Body of pancreas (tissue), 4 donors: ENCODE results near the gene SIAE. TPM values are rescaled to one million over a fixed set of nuclear protein-coding genes. Genes with fewer than 3 reads are reported as not detected.

ENCODE experiments used
- ATAC-seq: fragments of 150-250 bp; one replicate; pipeline ENCODE4 v1.9.1; 2016
- DNase-seq, 4 donors: peaks; one replicate each; pipeline ENCODE4 v3.0.0-alpha.2; 2019
- H3K27ac ChIP-seq, 4 donors: fragments of 200-600 bp; sonication (generic); 1 replicate in 3 of 4; 2 replicates in 1 of 4; pipeline versions ENCODE4 v1.5.1 to v1.6.1; 2016 to 2019; ENCODE audit warnings: mild to moderate bottlenecking in 1 of 4, mixed read lengths in 1 of 4, moderate library complexity in 1 of 4
- H3K27me3 ChIP-seq, 2 donors: fragments of 200-600 bp; sonication (generic); one replicate each; pipeline ENCODE4 v1.6.0; 2016; ENCODE audit warnings: mild to moderate bottlenecking in 1 of 2
- H3K36me3 ChIP-seq, 2 donors: fragments of 200-600 bp; sonication (generic); replicated peaks in 1 of 2; 2 replicates each; pipeline ENCODE4 v1.5.1; 2016; ENCODE audit warnings: low read depth in 2 of 2; ENCODE audit not compliant: insufficient read depth in 1 of 2
- H3K4me1 ChIP-seq: fragments of 200-600 bp; sonication (generic); one replicate; pipeline ENCODE4 v1.6.0; 2016
- H3K4me3 ChIP-seq, 2 donors: fragments of 200-600 bp; sonication (generic); 1 replicate in 1 of 2; 2 replicates in 1 of 2; pipeline ENCODE4 v1.5.1; 2016 to 2019
- H3K9me3 ChIP-seq, 3 donors: fragments of 200-600 bp; sonication (generic); 1 replicate in 2 of 3; 2 replicates in 1 of 3; pipeline ENCODE4 v1.5.1; 2016
- CTCF ChIP-seq, 7 experiments: fragments of 450-650 bp in 4 of 7; fragments of 200-600 bp in 3 of 7; sonication (generic) in 3 of 7; IDR thresholded peaks; one replicate each; pipeline ENCODE4 v1.5.1; 2016 to 2019; ENCODE audit warnings: antibody characterized with exemption in 7 of 7
- POLR2A ChIP-seq, 3 donors: fragments of 450-650 bp; IDR thresholded peaks; one replicate each; pipeline ENCODE4 v1.6.1; 2016; ENCODE audit warnings: antibody characterized with exemption in 3 of 3, mild to moderate bottlenecking in 2 of 3
- WGBS, 2 donors: methylation state at CpG; one replicate each; pipeline ENCODE4 v1.1.5; 2017; 5-methylcytosine and 5-hydroxymethylcytosine counted together
- intact Hi-C: fragments of 100-400 bp; cut with DNase I; formaldehyde crosslinking; loops from one replicate; pipeline ENCODE4 v1.15.1; 2023
- total RNA-seq, 2 donors: library from RNA; depleted of rRNA; stranded (reverse); fragments of >200 nt; gene quantifications; one replicate each; pipeline ENCODE4 v1.1.0, GENCODE V29; 2016

The SIAE gene
- total RNA-seq = 10 to 100 TPM in 1 of 2 donors, 1 to 10 TPM in 1; 9.6 to 11.9 TPM

GRCh38 chr11:124673333-124674167, at the start of gene SIAE, which contains the start of gene SPA17:
TSS of gene SIAE (minus strand) at chr11:124673739. CDS start at chr11:124673708, 31 bp downstream.
TSS of gene SPA17 (plus strand) at chr11:124673904. CDS start at chr11:124675265, 1,361 bp downstream.
- DNase-seq (peak; percentile 95 to 96 (median 96)), ATAC-seq (peak; percentile 97)
- H3K36me3 ChIP-seq = no peaks in the 10 kb centered on the region
- WGBS, 2 donors = 0% methylated on average over 38 to 58 of the region's 58 CpGs
- no peaks in the 10 kb centered on the region for H3K9me3 ChIP-seq
- peaks cover 14% of the 10 kb centered on the region for H3K4me1 ChIP-seq
- TF ChIP-seq POLR2A (IDR thresholded peaks at IDR 0.05) (peak in 2 of 3 donors; percentile 69 to 70), CTCF (IDR thresholded peaks at IDR 0.05) (no peak)
- H3K27ac ChIP-seq = peak within 1 kb of the TSS in 3 of 4 donors; percentile 71 to 87 (median 78)
- intact Hi-C loops = no loop called here
- no peaks in the 10 kb centered on the region for H3K27me3 ChIP-seq
- peak within 1 kb of the TSS; percentile 47 to 81 for H3K4me3 ChIP-seq

GRCh38 chr11:124722176-124722575, 48.6 kb upstream of the SIAE start:
- Histone ChIP-seq H3K9me3 (no peaks in the 10 kb centered on the region), H3K27me3 (no peaks in the 10 kb centered on the region)
- no peak for TF ChIP-seq POLR2A (IDR thresholded peaks at IDR 0.05)
- no peak for TF ChIP-seq CTCF (IDR thresholded peaks at IDR 0.05)

GRCh38 chr11:124719534-124719933, 46.0 kb upstream of the SIAE start:
- Histone ChIP-seq H3K27me3 (no peaks in the 10 kb centered on the region), H3K4me3 (no peak overlapping the region), H3K36me3 (no peaks in the 10 kb centered on the region), H3K27ac (no peak overlapping the region), H3K4me1 (peaks cover 16% of the 10 kb centered on the region), H3K9me3 (no peaks in the 10 kb centered on the region)
- DNase-seq (no peak), ATAC-seq (no peak)
- intact Hi-C loops = no loop called here
- TF ChIP-seq CTCF (IDR thresholded peaks at IDR 0.05) = no peak
- TF ChIP-seq POLR2A (IDR thresholded peaks at IDR 0.05) = no peak
- 14 to 30% methylated on average over 2 of the region's 2 CpGs for WGBS, 2 donors

More at GRCh38 chr11:124722176-124722575, 48.6 kb upstream of the SIAE start:
- Histone ChIP-seq H3K27ac (no peak overlapping the region), H3K36me3 (no peaks in the 10 kb centered on the region), H3K4me3 (no peak overlapping the region), H3K4me1 (peaks cover 27% of the 10 kb centered on the region)
- intact Hi-C loops = no loop called here
- ATAC-seq (no peak), DNase-seq (no peak)
- WGBS, 2 donors = 46 to 59% methylated on average over 6 of the region's 6 CpGs

- Histone ChIP-seq H3K4me1 (peaks cover 16% of the 10 kb centered on the region), H3K27ac (no peak overlapping the region), H3K36me3 (no peaks in the 10 kb centered on the region), H3K27me3 (no peaks in the 10 kb centered on the region), H3K9me3 (no peaks in the 10 kb centered on the region), H3K4me3 (no peak overlapping the region)
- ATAC-seq (no peak), DNase-seq (no peak)
- 23 to 26% methylated on average over 14 of the region's 14 CpGs for WGBS, 2 donors
- TF ChIP-seq POLR2A (IDR thresholded peaks at IDR 0.05) (no peak), CTCF (IDR thresholded peaks at IDR 0.05) (no peak)
- intact Hi-C loops = no loop called here
Observed at GRCh38 chr11:124718801-124719200, 45.3 kb upstream of the SIAE start.
